ENCODE measurements around the gene CCN2.

CCN2 gene

GRCh38 chr6:131950767-131951575 lies at the start of gene CCN2:
TSS of gene CCN2 (minus strand) at chr6:131951372. CDS start at chr6:131951172, 200 bp downstream.
- DNase-seq: peak; percentile 93

GRCh38 chr6:132000296-132000695 lies 49.1 kb upstream of the CCN2 start:
- DNase-seq: no peak

DNA sequence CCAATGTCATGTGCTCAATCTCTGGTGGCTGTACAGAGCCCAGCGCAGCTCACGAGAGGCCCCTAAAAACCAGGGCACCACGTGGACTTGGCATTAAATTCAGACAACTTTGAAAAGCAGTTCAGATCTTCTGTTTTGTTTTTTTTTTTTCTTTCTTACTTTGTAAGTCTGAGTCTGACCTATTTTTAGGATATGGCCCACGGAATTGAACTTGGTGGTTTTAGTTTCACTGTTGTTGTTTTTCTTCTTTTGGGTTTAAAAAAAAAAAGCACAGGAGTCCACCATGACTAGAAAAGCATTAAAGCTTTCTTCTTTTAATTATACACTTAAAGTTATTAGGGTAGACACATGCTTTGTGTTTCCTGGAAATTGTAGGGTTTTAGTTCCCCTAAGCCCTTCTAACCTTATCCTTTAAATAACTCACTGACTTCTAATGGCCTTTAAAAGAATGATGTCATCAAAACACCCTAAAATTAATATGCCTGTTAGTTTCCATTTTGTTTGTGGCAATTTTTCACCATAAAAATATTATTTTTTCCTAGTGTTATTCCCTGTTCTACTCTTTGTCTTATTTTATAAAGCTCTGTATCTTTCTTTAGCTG lies 48.5 kb upstream of the CCN2 start:
- DNase-seq: no peak

- no peak for DNase-seq
Observed at GRCh38 chr6:131998255-131998982, 47.2 kb upstream of the CCN2 start.

GRCh38 chr6:131997429-131998153 lies 46.4 kb upstream of the CCN2 start:
- DNase-seq: no peak

DNA sequence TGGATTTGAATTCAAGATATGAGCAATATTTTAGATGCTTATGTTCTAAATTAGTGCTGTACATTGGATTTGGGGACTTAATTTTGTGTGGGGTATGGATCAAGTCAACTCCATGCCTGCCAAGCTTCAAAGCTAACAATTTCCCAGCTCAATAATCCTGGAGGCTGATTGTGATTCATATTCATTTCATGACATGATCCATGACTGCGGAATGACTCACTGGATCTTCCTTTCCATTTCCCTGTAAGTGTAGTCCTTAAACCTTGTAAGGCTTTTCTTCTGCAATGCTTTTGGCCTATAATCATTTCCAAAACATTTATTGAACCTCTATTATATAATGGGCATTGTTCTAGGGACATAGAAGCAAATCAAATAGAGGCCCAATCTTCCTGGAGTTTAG lies 44.7 kb upstream of the CCN2 start:
- DNase-seq: no peak

DNA sequence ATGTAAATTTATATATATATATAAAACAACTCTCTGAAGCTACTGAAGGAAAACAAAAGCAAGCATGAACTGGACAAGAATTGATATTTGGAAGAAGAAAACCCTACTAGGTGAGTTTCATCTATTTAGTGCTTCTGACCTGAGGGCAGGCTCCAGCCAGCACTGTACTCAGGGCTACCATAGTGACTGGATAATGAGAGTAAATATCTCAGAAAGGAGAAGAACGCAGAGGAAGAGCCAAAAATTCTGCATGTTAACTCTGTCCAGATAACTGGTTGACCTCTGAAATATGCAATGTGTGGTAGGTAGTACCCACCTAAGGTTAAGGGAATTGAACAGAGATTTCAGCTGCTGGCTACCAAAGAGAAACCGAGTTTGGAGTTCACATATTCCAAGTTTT lies 41.4 kb upstream of the CCN2 start:
- DNase-seq: no peak

- no peak for DNase-seq
Observed at GRCh38 chr6:131989036-131989435, 37.9 kb upstream of the CCN2 start.

DNA sequence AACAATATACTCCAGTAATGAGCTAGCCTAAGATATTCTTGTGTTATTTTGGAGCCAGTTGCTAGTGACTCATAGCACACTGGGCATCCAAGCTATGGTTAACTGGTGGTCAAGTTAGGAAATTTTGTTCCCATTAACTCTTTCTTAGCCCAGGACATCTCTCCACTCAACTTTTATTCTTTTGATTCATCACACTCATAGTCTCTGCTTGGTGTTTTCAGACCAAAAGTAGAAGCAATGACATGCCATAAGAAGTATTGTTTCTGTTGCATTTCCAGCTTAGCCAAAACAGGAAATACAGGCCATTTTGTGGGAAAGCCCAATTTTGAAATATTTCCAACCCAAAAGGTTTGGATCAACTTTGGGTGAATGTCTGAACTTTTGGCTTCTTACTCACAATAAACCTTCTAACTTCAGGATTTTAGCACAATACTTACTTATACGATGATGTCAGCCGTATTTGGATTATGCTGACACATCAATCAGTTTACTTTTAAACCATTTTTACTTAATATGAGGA lies 31.6 kb upstream of the CCN2 start:
- DNase-seq: no peak

DNA sequence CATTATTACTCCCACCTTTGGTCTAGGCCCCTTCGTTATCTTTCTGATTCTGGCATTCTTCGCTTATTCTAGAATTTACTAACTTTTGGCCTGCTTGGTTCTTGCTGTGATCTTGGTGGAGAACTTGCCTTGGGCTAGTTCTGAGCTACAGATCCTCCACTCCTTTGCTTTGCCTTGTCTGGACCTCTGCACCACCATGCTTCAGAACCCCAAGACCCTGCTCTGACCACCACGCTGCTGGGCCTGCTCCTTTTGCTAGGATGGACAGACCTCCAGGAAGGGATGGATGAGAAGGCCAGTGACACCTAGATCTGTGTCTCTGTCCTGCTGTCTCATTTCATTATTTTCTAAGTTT lies 30.4 kb upstream of the CCN2 start:
- DNase-seq: no peak

DNA sequence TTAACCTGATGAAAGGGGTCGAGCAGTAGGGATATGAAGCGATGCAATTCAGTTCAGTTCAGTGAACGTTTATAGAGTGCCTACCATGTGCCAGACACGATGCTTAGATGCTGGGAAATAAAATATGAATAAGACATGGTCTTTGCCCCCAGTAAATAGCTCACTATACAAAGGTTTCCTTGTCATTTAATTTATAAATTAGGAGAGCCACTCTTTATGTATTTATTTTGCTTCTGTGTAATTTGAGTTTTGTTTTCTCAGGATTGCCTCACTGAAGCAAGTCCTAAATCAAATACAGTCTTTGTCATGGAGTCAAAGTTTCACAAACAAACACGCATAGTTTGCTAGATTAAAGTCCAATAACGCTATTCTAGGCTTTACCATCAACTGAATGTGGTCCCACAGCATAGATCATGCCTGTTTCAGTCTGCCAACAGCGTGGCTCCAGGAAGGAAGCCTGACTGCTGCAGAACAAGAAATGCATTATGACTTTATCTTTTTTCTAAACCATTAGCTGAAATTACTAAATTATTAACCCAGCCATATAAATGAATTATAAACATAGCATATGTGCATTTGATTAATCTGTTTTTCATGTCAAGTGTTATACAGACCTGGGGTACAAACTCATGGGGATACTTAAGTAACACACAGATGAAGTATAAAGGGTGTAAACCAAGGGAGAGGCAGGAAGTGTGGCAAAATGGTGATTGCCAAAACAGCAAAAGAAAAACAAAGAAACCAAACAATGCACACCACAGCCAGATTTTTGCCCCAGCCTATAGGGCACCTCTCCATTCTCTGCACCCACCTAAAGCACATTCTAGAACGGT lies 29.8 kb upstream of the CCN2 start:
- DNase-seq: no peak

- DNase-seq: no peak
Observed at GRCh38 chr6:131980338-131980790, 29.2 kb upstream of the CCN2 start.

DNA sequence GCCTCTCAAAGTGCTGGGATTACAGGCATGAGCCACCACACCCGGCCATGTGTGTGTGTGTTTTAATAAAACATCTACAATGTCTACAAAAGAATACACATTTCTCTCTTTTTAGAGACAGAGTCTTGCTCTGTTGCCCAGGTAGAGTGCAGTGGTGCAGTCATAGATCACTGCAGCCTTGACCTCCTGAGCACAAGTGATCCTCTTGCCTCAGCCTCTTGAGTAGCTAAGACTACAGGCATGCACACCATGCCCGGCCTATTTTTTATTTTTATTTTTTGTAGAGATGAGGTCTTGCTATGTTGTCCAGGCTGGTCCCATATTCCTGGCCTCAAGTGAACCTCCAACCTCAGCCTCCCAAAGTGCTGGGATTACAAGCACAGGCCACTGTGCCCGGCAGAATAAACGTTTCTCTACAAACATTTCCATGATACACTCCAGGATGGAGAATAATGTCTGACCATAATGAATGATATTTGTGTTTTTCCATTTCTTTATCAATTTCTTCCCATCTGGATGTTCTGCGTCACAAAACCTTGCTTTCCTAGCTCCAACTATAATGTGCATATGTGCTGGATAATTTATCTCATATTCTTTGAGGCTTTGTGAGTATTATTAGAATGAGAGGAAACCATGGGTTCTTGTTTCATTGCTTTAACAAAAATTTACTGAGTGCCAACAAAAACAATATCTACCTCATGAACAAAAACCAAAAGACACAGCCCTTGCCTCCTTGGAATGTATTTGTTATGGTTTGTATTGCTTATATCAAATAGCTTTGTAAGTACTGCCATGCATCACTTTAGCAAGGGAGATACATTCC lies 28.6 kb upstream of the CCN2 start:
- DNase-seq: no peak

DNA sequence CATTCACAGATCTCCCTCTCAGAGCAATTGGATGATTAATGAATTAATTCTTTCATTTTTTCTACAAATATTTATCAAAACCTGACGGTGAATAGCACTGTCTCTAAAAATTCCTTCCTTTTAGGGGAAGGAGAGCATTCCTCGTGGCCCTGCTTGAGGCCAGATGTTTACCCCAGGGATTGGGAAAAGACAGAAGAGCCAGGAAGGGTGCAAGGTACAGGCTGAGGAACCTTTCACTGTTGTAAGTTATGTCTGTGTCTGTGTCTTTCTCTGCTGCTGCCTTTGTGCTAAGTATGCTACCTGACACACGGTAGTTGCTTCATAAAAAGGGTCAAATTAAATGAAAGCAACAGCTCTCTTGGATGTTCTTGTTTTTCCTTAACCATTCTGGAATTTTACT lies 27.4 kb upstream of the CCN2 start:
- DNase-seq: no peak

GRCh38 chr6:131976545-131977061 lies 25.4 kb upstream of the CCN2 start:
- DNase-seq: no peak

- DNase-seq: no peak
Observed at GRCh38 chr6:131972741-131973140, 21.6 kb upstream of the CCN2 start.

GRCh38 chr6:131970076-131970859 lies 19.1 kb upstream of the CCN2 start:
- DNase-seq: no peak

GRCh38 chr6:131968656-131969055 lies 17.5 kb upstream of the CCN2 start:
- DNase-seq: no peak

DNA sequence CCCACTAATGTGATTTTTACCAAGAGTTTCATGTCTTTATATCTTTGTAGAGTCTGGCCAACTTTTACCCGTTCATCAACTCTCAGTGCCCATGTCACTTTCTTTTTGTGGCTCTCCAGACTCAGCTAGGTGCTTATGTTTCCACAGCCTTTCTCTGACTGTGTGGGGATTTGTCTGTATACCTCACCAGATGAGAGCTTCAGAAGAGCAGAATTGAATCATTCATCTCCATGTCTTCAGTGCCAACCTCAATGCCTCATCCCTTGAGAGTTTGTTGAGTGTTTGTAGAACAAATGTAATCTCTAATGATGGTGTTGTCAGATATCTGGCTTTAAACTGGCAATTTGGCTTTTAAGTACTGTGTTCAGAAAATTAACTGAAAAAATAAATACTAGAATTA lies 16.8 kb upstream of the CCN2 start:
- no peak for DNase-seq

GRCh38 chr6:131966443-131966842 lies 15.3 kb upstream of the CCN2 start:
- DNase-seq: no peak
